Colonic mucosa (tissue), 4 donors: ENCODE data around the gene CUBN. TPM values are rescaled to one million over a fixed set of nuclear protein-coding genes. Genes with fewer than 3 reads are reported as not detected.

Experiments used
- DNase-seq: peaks from one replicate; pipeline ENCODE4 v3.0.0-alpha.2; 2020
- H3K27ac ChIP-seq: fragments of 200-600 bp; one replicate; pipeline ENCODE4 v1.8.0; 2021
- H3K27me3 ChIP-seq: fragments of 200-600 bp; one replicate; pipeline ENCODE4 v1.8.0; 2021
- H3K36me3 ChIP-seq: fragments of 200-600 bp; one replicate; pipeline ENCODE4 v1.8.0; 2021
- H3K4me1 ChIP-seq: fragments of 200-600 bp; one replicate; pipeline ENCODE4 v1.8.0; 2021; ENCODE audit warnings: mild to moderate bottlenecking
- H3K4me3 ChIP-seq: fragments of 200-600 bp; one replicate; pipeline ENCODE4 v1.8.0; 2021
- H3K9ac ChIP-seq, 2 donors: one replicate each; pipeline ENCODE4 v1.7.0; 2013; ENCODE audit warnings: control low read depth in 2 of 2, low read depth in 2 of 2, low read length in 2 of 2
- H3K9me3 ChIP-seq: fragments of 200-600 bp; one replicate; pipeline ENCODE4 v1.8.0; 2021
- CTCF ChIP-seq: fragments of 200-600 bp; IDR thresholded peaks from one replicate; pipeline ENCODE4 v1.8.0; 2022; ENCODE audit warnings: antibody characterized with exemption, mild to moderate bottlenecking
- intact Hi-C: fragments of 100-400 bp; cut with DNase I; formaldehyde crosslinking; loops from one replicate; pipeline ENCODE4 v1.14.1; 2022
- total RNA-seq, 2 donors: library from RNA; stranded (reverse); fragmentation: NEBNext Ultra II Directional in 1 of 2; extraction: Animal tissue kit (Norgen Biotek cat#: 25700) in 1 of 2; gene quantifications; one replicate each; pipeline ENCODE4 v1.2.1, GENCODE V29; 2021
- donor health status: healthy.
- donor health status: DM: no; HTN: no; CAD: no.
- donor health status: DM: no; HTN: no; CAD: no.

Gene CUBN
- total RNA-seq, 2 donors from 2014 or later: 0.25 to 0.42 TPM

GRCh38 chr10:16995867-16996529 lies 133.6 kb downstream of the CUBN start:
- Histone ChIP-seq H3K36me3 (no peaks in the 10 kb centered on the region), H3K27me3 (no peaks in the 10 kb centered on the region), H3K27ac (no peak overlapping the region), H3K4me1 (no peaks in the 10 kb centered on the region), H3K9ac (no peak overlapping the region), H3K9me3 (no peaks in the 10 kb centered on the region), H3K4me3 (no peak overlapping the region)
- TF ChIP-seq CTCF: no peak
- intact Hi-C loops: no loop called here
- DNase-seq: no peak

- DNase-seq: no peak
- H3K9ac ChIP-seq: no peak overlapping the region
- no peak overlapping the region for H3K27ac ChIP-seq
- intact Hi-C loops: no loop called here
- no peak overlapping the region for H3K4me3 ChIP-seq
- H3K36me3 ChIP-seq: no peaks in the 10 kb centered on the region
- no peak for TF ChIP-seq CTCF
- no peaks in the 10 kb centered on the region for H3K27me3 ChIP-seq
- no peaks in the 10 kb centered on the region for H3K4me1 ChIP-seq
- no peaks in the 10 kb centered on the region for H3K9me3 ChIP-seq
These were observed 136.4 kb downstream of the CUBN start for GRCh38 chr10:16993186-16993585.

- Histone ChIP-seq H3K4me3 (no peak overlapping the region), H3K9me3 (no peaks in the 10 kb centered on the region), H3K27ac (no peak overlapping the region), H3K27me3 (no peaks in the 10 kb centered on the region), H3K4me1 (no peaks in the 10 kb centered on the region), H3K36me3 (no peaks in the 10 kb centered on the region), H3K9ac (no peak overlapping the region)
- DNase-seq: no peak
- no peak for TF ChIP-seq CTCF
- intact Hi-C loops: no loop called here
These were observed 136.9 kb downstream of the CUBN start for GRCh38 chr10:16992611-16993119.

GRCh38 chr10:16991011-16991410 lies 138.6 kb downstream of the CUBN start:
- TF ChIP-seq CTCF: no peak
- no peak overlapping the region for H3K27ac ChIP-seq
- no peaks in the 10 kb centered on the region for H3K36me3 ChIP-seq
- no peaks in the 10 kb centered on the region for H3K4me1 ChIP-seq
- H3K9ac ChIP-seq: no peak overlapping the region
- DNase-seq: no peak
- intact Hi-C loops: no loop called here
- H3K9me3 ChIP-seq: no peaks in the 10 kb centered on the region
- H3K4me3 ChIP-seq: no peak overlapping the region
- H3K27me3 ChIP-seq: no peaks in the 10 kb centered on the region

- no peak for TF ChIP-seq CTCF
- Histone ChIP-seq H3K9ac (no peak overlapping the region), H3K27me3 (no peaks in the 10 kb centered on the region), H3K4me3 (no peak overlapping the region), H3K27ac (no peak overlapping the region), H3K36me3 (no peaks in the 10 kb centered on the region), H3K4me1 (no peaks in the 10 kb centered on the region), H3K9me3 (no peaks in the 10 kb centered on the region)
- intact Hi-C loops: no loop called here
- DNase-seq: no peak
These were observed 139.8 kb downstream of the CUBN start for GRCh38 chr10:16989826-16990293.
